ENCODE results near the gene PWWP3B.

DNA sequence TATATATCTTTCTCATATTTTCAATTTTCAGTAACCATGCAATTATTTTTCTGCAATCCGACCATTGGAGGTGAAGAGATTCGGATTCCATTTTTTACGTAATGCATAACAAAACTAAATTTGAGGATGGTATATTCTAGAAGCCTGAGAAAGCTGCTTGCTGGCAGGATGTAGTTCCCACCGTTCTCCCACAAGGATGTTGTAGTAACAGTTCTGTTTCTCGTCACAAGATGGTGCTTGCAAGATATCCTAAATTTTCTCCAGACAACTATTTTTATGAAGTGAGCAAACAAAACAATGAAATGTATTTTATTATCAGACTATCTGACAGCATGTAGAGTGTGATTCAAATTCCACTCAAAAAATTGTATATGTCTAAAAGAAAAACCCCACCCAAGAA is 10.7 kb downstream of the PWWP3B start:
- TF ChIP-seq EZH2 (IDR thresholded peaks at IDR 0.05; ENCODE audit: borderline replicate concordance, low read depth, low read length, severe bottlenecking) = no peak
- TF ChIP-seq, protein P1, sequence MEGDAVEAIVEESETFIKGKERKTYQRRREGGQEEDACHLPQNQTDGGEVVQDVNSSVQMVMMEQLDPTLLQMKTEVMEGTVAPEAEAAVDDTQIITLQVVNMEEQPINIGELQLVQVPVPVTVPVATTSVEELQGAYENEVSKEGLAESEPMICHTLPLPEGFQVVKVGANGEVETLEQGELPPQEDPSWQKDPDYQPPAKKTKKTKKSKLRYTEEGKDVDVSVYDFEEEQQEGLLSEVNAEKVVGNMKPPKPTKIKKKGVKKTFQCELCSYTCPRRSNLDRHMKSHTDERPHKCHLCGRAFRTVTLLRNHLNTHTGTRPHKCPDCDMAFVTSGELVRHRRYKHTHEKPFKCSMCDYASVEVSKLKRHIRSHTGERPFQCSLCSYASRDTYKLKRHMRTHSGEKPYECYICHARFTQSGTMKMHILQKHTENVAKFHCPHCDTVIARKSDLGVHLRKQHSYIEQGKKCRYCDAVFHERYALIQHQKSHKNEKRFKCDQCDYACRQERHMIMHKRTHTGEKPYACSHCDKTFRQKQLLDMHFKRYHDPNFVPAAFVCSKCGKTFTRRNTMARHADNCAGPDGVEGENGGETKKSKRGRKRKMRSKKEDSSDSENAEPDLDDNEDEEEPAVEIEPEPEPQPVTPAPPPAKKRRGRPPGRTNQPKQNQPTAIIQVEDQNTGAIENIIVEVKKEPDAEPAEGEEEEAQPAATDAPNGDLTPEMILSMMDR (IDR thresholded peaks at IDR 0.05; ENCODE audit: borderline replicate concordance, extremely low read depth, low read length, poor library complexity, severe bottlenecking) = no peak
